Measurements from ENCODE around the gene AKR7A2. TPM values are rescaled to one million over a fixed set of nuclear protein-coding genes. Genes with fewer than 3 reads are reported as not detected.

AKR7A2 gene
- total RNA-seq, 4 donors from 2014 or later: 57.7 to 93.4 (median 70.3) TPM

- Histone ChIP-seq H3K4me3 (no peak overlapping the region), H3K27ac (no peak overlapping the region), H3K36me3 (peaks cover 0 to 34% (median 5%) of the 10 kb centered on the region in 3 donors), H3K4me1 (no peaks in the 10 kb centered on the region), H3K27me3 (no peaks in the 10 kb centered on the region), H3K9me3 (no peaks in the 10 kb centered on the region)
- 81 to 88% methylated on average over 10 of the region's 12 CpGs for WGBS, 2 donors
- DNase-seq: no peak
- no peak for TF ChIP-seq POLR2A (IDR thresholded peaks at IDR 0.05)
- TF ChIP-seq, protein P1, sequence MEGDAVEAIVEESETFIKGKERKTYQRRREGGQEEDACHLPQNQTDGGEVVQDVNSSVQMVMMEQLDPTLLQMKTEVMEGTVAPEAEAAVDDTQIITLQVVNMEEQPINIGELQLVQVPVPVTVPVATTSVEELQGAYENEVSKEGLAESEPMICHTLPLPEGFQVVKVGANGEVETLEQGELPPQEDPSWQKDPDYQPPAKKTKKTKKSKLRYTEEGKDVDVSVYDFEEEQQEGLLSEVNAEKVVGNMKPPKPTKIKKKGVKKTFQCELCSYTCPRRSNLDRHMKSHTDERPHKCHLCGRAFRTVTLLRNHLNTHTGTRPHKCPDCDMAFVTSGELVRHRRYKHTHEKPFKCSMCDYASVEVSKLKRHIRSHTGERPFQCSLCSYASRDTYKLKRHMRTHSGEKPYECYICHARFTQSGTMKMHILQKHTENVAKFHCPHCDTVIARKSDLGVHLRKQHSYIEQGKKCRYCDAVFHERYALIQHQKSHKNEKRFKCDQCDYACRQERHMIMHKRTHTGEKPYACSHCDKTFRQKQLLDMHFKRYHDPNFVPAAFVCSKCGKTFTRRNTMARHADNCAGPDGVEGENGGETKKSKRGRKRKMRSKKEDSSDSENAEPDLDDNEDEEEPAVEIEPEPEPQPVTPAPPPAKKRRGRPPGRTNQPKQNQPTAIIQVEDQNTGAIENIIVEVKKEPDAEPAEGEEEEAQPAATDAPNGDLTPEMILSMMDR (IDR thresholded peaks at IDR 0.05): no peak
- intact Hi-C loops (cut with DNase I): no loop called here
These were observed 20.9 kb upstream of the AKR7A2 start for GRCh38 chr1:19332832-19333231.

DNA sequence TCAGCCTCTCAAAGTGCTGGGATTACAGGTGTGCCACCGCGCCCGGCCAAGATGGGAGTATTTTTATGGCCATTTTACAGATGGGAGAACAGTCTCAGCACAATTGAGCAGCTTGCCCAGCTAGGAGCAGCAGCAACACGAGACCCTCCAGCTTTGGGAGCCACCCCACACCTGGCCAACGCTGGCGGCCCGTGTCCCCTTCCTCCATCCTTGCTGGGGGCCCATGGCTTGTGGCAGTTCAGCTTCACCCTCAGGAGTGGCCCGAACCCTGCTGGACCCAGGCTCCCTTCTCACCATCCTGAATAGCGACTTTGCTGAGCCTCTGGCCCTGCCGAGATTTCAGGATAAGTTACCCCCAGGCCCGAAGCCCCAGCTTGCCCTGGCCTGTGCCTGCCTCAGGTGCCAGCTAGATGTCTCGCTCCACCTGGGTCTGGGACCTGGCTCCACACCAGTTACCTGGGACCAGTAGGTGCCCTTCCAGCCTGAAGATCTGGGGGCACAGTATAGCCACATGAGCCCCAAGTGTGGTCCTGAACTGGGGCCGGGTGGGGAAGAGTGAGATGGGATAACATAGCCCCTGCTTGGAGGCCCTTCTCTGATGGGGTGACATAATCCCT lies 19.4 kb upstream of the AKR7A2 start:
- Histone ChIP-seq H3K27ac (no peak overlapping the region), H3K36me3 (peaks cover 6 to 39% (median 18%) of the 10 kb centered on the region in 3 donors), H3K27me3 (no peaks in the 10 kb centered on the region), H3K9me3 (no peaks in the 10 kb centered on the region), H3K4me1 (no peaks in the 10 kb centered on the region), H3K4me3 (no peak overlapping the region)
- 81% methylated on average over 5 of the region's 13 CpGs; no CpG with 5 or more reads in 1 of the 2 donors for WGBS, 2 donors
- intact Hi-C loops (cut with DNase I): no loop called here
- TF ChIP-seq, protein P1 (IDR thresholded peaks at IDR 0.05): no peak
- TF ChIP-seq POLR2A (IDR thresholded peaks at IDR 0.05): no peak
- DNase-seq: no peak

DNA sequence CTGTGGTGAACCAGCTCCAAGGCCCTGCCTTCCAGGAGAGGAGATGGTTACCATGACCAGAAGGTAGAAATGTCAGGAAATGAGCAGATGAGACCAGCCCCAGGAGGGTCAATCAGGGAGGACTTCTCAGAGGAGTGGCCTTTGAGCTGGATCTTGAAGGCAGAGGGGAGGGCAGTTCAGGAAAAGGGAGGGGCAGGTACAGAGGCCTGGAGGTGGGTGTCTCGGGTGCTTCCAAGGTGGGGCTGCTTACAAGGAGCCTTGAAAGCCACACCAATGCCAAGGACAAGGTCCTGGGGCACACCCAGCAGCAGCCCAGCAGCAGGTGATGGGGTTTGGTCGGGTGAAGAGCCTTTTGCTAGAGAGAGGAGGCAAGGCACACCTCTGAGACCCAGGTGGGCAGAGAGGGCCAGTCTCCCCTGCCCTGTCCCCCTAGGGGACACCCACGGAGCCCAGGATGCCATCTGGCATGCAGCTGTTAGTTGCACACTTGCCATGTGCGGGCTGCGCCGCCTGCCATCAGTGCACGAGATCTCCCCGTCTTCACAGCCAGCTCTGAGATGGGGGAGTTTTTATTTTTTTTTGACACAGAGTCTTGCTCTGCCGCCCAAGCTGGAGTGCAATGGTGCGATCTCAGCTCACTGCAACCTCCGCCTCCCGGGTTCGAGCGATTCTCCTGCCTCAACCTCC lies 18.6 kb upstream of the AKR7A2 start:
- intact Hi-C loops (cut with DNase I): no loop called here
- Histone ChIP-seq H3K9me3 (no peaks in the 10 kb centered on the region), H3K27ac (no peak overlapping the region), H3K4me1 (no peaks in the 10 kb centered on the region), H3K36me3 (peaks cover 13 to 46% (median 22%) of the 10 kb centered on the region in 3 donors), H3K4me3 (no peak overlapping the region), H3K27me3 (no peaks in the 10 kb centered on the region)
- TF ChIP-seq, protein P1 (IDR thresholded peaks at IDR 0.05): no peak
- no peak for TF ChIP-seq POLR2A (IDR thresholded peaks at IDR 0.05)
- no peak for DNase-seq
- WGBS, 2 donors: 73 to 74% methylated on average over 12 to 14 of the region's 14 CpGs

DNA sequence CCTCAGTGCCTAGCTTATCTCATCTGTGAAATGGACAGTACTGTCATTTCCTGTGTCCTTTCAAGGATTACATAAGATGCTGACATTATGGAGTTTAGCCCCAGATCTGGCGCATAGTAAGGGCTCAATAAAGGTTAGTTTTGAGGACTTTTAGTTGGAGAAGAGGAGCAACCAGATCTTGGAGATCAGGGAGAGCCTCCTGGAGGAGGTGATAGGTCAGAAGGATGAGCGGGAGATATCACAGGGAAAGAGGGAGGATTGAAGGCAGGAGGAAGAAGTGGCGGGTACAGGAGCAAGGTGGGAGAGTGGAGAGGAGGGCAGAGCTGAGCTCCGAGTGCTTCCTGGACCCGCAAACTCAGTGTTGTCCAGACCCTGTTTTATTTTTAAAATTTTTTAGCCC lies 17.7 kb upstream of the AKR7A2 start:
- no peak for TF ChIP-seq POLR2A (IDR thresholded peaks at IDR 0.05)
- TF ChIP-seq, protein P1 (IDR thresholded peaks at IDR 0.05): no peak

GRCh38 chr1:19329188-19329587 lies 17.2 kb upstream of the AKR7A2 start:
- Histone ChIP-seq H3K4me3 (no peak overlapping the region), H3K9me3 (no peaks in the 10 kb centered on the region), H3K4me1 (no peaks in the 10 kb centered on the region), H3K27ac (no peak overlapping the region), H3K36me3 (peaks cover 22 to 60% (median 29%) of the 10 kb centered on the region in 3 donors), H3K27me3 (no peaks in the 10 kb centered on the region)
- 86 to 92% methylated on average over 10 to 13 of the region's 13 CpGs for WGBS, 2 donors
- intact Hi-C loops (cut with DNase I): no loop called here
- TF ChIP-seq, protein P1 (IDR thresholded peaks at IDR 0.05): no peak
- no peak for TF ChIP-seq POLR2A (IDR thresholded peaks at IDR 0.05)
- no peak for DNase-seq

More for the DNA sequence above, 17.7 kb upstream of the AKR7A2 start:
- H3K9me3 ChIP-seq: no peaks in the 10 kb centered on the region
- H3K36me3 ChIP-seq: peaks cover 18 to 56% (median 26%) of the 10 kb centered on the region in 3 donors
- intact Hi-C loops (cut with DNase I): no loop called here
- H3K27ac ChIP-seq: no peak overlapping the region
- H3K27me3 ChIP-seq: no peaks in the 10 kb centered on the region
- no peak overlapping the region for H3K4me3 ChIP-seq
- no peak for DNase-seq
- no peaks in the 10 kb centered on the region for H3K4me1 ChIP-seq
- 92 to 94% methylated on average over 4 to 5 of the region's 5 CpGs for WGBS, 2 donors
